GM21825 (cell line): Measurements from ENCODE around the gene THEMIS.
A peak's percentile ranks its signal among the peaks of the same experiment; 100 is the strongest.
"Not testable (repeated sequence)": the region's sequence is repeated elsewhere in the genome, so short reads cannot be mapped to it uniquely, and the experiment has no call there.

Source experiments
- ATAC-seq: cut with Tn5 transposase; IDR thresholded peaks from one replicate; pipeline ENCODE4 v1.9.1; 2021; ENCODE audit warnings: mild to moderate bottlenecking, moderate library complexity; ENCODE audit not compliant: unreplicated experiment

Gene THEMIS

GRCh38 chr6:127917766-127918165 lies 16.9 kb upstream of the THEMIS start:
- ATAC-seq: no peak

GRCh38 chr6:127914240-127914639 lies 13.4 kb upstream of the THEMIS start:
- no peak for ATAC-seq

GRCh38 chr6:127912914-127913313 lies 12.1 kb upstream of the THEMIS start:
- no peak for ATAC-seq

DNA sequence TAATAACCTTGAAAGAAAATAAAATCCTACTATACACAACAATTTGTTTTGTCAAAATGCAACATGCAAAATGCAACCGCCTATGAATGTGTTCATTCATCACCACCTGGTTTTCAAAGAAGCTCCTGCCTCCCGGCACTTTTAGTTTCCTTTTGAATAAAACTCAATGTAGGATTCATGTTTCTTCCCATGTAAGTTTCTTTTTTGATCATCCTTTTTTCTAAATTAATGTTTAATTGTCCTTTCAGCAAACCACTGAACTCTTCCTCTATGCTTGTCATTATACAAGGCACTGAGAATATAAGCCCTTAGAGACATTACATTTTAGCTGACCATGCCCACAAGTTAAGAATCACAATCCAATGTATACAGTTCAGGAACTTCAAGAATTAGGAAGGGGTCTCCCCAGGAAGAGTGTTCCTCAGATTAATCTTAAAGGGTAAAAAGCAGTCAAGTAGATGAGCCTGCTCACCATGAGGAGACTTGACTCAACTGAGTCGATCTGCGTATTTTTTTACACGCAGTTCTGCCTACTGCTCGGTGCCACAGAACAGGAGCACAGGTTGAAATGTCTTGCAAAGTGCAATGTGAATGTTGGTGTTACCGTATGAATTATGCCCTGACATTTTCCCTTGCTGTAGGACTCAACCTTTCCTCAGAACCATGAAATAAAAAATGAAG lies 7.2 kb upstream of the THEMIS start:
- ATAC-seq: peak; percentile 85

DNA sequence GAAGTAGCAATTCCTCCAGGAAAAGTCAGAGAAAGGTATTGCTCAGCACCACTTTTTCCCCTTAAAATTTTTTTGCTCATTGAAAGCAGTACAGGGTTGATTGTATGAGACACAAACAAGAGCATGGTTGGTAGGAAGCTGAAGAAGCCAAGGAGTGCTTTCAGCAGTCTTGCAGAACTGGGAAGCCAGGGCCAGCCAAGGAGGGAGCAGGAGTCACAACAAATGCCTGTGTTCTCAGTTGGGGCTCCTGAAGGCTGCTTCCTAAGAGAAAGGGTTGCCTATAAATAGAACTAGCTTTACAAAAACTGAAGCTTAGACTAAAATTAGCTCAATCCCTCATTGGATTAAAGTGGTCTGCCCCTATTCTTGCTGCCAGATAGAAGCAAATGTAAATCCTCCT lies 3.3 kb upstream of the THEMIS start:
- ATAC-seq: no peak

DNA sequence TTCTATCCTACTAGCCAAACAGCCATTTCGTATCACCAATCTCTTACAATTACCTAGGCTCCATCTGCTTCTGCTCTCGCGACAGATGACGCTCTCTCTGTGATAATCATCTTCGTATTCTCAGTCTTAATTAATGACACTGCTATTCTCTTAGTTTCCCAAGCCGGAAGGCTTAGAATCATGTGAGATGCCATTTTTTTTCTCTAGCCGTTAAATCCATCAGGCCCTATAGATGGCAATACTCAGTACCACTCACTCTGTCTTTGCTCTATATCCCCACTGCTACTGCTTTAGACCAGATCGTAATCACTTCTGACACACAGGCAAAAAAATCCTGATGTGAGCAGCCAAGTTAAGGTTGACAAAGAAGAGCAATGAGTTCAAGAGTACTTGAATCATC lies 2.1 kb upstream of the THEMIS start:
- no peak for ATAC-seq

DNA sequence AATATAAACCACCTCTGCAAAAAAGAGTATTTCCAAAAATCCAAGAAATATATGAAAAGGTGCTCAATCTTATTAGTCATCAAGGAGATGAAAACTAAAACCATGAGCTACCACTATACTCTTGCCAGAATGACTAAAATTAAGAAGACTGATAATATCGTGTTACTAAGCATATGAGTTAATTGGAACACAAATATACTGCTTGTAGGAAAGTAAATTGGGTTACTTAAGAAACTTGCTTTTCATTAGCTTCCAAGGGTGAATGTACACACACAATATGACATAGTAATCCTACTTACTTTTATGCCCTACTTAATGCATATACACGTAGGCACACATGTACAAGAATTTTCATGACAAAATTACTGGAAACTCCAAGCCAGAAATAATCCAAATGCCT lies 3.4 kb downstream of the THEMIS start:
- no peak for ATAC-seq

DNA sequence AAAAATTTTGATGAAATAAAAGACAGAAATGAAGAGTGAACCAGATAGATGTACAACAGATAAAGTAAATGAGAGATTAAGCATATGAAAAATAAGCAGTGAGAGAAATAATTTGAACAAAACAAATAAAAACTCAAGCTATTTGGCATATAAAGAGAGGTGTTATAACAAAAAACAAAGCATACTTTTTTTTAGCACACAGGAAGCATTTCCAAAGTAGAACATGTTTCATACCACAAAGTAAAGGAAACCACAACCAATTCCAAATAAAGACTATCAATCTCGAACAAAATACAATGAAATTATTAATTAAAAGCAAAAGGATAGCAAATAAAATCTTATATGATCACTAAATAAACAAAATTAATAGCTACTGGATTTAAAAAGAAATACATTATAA lies 6.8 kb downstream of the THEMIS start:
- no peak for ATAC-seq

- no peak for ATAC-seq
Measured at GRCh38 chr6:127893541-127893940, 7.3 kb downstream of the THEMIS start.

GRCh38 chr6:127891731-127892326 lies 9.0 kb downstream of the THEMIS start:
- no peak for ATAC-seq

DNA sequence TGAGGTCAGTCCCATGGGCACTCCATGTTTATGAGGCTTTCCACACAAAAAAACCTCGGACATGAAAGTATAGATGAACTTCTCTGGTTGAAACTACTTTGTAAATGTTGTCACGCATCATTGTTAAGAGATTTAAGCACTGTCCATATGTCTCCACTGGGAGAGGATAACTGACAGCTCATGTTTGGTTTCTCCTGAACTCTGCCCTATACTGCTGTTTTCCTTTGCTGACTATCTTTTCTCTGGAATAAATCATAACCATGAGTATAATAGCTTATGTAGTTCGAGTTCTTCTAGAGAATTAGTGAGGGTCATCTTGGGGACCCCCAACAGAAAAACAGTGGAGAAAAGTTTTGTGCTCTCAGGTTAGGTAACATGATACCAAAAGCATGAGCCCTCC lies 14.3 kb downstream of the THEMIS start:
- ATAC-seq: no peak

DNA sequence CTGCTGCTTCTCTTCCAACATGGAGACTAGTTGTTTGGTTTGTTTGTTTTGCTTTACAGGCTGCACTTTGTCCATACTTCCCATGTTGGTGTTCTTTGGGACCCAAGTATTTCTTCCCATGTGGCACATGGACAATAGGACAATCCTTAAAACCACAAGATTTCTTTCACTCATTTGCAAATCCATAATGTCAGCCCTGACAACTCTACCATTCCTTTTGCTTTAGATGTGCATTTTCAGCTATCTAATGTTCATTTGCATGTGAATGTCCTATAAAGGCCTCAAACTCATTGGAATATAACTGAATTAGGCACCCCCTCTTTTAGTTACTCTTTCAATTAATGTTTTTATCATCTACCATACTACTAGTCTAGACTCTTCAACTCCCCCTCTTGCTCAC lies 16.7 kb downstream of the THEMIS start:
- ATAC-seq: no peak

GRCh38 chr6:127881949-127882348 lies 18.9 kb downstream of the THEMIS start:
- ATAC-seq: not testable (repeated sequence)

DNA sequence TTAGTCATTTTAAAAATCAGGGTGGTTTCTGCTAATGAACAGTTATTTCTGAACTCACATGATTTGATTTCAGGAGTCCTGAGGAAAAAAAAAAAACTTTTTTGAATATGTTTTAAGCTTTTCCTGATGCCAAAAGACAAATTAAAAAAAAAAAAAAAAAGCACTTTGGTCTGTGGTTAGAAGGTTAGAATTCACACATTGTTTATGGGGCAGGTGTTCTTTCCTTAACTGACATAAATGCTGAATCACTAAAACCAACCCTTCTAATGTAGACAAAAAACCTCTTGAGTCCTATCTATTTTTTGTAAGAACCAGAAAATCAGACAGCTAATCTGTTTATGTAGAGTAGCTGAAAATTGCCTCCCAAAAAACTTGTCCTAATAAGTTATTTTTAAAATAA lies 20.4 kb downstream of the THEMIS start:
- ATAC-seq: no peak

DNA sequence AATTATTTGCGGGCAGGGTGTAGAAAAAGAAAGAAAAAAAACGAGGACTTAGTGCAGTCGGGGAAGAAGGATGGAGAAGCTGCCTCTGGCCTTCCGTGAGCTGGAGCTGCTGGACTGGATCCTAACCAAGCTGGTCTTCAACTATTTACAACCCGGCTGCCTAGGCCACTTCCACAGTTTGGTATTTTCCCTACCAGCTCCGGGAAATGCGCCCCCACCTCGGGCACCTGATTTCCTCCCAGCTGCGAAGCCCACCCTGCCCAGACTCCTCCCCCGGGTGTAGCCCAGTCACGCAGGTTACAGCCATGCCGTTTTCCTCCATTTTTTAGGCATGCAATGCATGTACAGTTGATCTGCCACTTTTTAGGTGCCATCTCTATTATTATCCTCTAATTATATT lies 21.2 kb downstream of the THEMIS start:
- no peak for ATAC-seq

- ATAC-seq: no peak
Measured at GRCh38 chr6:127878115-127878514, 22.7 kb downstream of the THEMIS start.

DNA sequence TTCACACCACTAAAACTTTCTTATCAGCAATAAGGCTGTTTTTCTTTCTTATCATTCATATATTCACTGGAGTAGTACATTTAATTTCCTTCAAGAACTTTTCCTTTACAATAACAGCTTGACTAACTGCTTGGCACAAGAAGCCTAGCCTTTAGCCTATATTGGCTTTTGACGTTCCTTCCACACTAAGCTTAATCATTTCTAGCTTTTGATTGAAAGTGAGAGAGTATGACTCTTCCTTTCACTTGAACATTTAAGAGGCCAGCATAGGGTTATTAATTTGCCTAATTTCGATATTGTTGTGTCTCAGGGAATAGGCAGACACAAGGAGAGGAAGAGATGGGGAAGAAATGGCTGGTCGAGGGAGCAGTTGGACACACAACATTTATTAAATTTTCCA lies 23.6 kb downstream of the THEMIS start:
- peak; percentile 62 for ATAC-seq

DNA sequence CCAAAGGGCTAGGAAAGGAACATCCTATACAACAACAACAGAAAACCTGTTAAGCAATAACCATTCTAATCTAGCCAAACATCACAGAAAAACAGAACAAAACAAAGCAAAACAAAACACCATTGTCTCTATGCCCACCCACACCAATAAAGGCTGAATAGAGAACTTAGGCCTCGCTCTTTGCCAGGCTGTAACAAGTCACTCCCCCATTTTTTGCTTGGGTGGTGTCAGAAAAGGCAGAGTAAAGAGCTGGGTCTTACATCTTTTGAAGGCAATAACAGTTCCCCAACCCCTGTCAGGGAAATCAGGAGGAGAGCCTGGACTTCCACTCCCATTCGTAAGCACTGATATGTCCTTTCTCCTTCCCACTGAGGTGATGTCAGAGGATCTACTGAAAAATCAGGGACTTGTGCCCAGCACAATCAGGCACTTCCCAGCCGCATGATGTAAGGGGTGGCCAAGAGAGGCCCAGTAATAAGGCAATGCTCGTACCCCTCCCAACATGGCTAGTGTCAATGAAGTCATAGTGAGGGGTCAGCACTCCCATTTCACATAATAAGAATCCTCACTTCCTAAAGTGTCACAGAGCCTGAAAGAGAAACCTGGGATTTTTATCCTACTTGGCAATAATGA lies 31.0 kb downstream of the THEMIS start:
- no peak for ATAC-seq

DNA sequence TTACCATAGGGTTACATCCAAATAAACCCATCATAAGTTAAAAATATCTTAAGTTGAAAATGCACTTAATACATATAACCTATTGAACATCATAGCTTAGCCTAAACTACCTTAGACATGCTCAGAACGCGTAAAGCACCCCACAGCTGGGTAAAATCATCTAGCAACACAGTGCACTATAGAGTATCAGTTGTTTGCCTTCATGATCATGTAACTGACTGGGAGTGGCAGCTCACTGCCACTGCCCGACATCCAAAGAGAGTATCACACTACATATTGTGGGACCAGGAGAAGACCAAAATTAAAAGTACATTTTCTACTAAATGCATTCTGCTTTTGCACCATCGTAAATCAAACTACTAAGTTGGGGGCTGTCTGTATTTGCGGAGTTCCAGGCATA lies 31.7 kb downstream of the THEMIS start:
- no peak for ATAC-seq

- no peak for ATAC-seq
Measured at GRCh38 chr6:127868338-127868737, 32.5 kb downstream of the THEMIS start.

DNA sequence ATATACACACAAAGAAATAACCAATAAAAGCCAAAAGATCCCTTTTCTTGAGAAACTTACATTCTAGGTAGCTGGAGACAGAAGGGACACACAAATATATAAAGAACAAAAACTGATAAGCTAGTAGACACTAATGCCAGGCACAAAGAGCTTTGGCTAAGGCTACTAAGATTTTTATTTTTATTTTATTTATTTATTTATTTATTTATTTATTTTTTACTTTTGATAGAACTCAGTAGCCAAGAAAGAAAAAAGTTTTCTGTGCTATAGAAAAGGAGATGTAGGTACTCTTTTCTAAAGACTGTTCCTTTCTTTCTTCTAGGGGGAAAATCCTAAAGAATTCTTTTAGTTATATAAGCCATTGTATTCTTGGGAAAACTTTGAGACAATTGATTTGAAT lies 34.1 kb downstream of the THEMIS start:
- ATAC-seq: no peak

DNA sequence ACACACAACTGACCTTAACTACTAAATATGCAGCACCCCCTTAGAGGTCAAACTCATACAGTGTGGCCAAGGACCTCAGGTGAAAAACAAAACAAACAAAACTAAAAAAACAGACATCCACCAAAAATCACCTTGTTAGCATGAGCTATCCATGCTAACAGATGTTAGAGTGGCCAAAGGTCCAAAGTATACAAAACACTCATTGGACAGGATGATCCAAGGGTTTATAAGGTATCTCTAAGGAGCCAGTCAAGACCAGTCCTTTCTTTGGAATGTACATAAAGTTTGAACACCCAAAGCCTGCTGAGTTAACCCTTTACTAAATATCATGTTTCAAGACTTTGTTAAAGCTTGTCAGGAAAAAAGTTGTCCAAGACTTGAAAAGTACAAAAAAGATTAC lies 35.8 kb downstream of the THEMIS start:
- ATAC-seq: no peak

GRCh38 chr6:127864701-127865100 lies 36.2 kb downstream of the THEMIS start:
- ATAC-seq: no peak
